Left cardiac atrium (tissue), 4 donors: ENCODE results near the gene DCAKD. TPM values are rescaled to one million over a fixed set of nuclear protein-coding genes. Genes with fewer than 3 reads are reported as not detected.

Source experiments
- ATAC-seq, 2 donors: fragments of 200-7000 bp; cut with Tn5 transposase; one replicate each; pipeline ENCODE4 v1.9.1; 2020; ENCODE audit warnings: mild to moderate bottlenecking in 2 of 2, moderate library complexity in 2 of 2
- DNase-seq: peaks from one replicate; pipeline ENCODE4 v3.0.0-alpha.2; 2020
- intact Hi-C, 2 donors: fragments of 100-400 bp; cut with DNase I; formaldehyde crosslinking; loops; one replicate each; pipeline versions ENCODE4 v1.14.1 to v1.15.1; 2022 to 2023
- total RNA-seq, 2 donors: library from RNA; stranded (reverse); fragmentation: NEBNext Ultra II Directional; extraction: Animal tissue kit (Norgen Biotek cat#: 25700); gene quantifications; one replicate each; pipeline ENCODE4 v1.2.1, GENCODE V29; 2021
- donor health status: DM: no; HTN: yes; CAD: no.
- donor health status: DM: no; HTN: yes; CAD: no; lungs with severe emphysema.
- donor health status: DM: yes; HTN: yes; CAD: no.
- donor health status: Dilated cardiomyopathy.

DCAKD gene
- total RNA-seq, 2 donors from 2014 or later, result 30.9 to 33.2 TPM

- intact Hi-C loops, result no loop called here
- peak in 1 of 2 donors; percentile 46 for ATAC-seq
- no peak for DNase-seq
Observed at GRCh38 chr17:45038728-45039634, 12.5 kb downstream of the DCAKD start.

- intact Hi-C loops, result no loop called here
- ATAC-seq, result no peak
- DNase-seq, result no peak
Observed at GRCh38 chr17:45036691-45037090, 14.7 kb downstream of the DCAKD start.

- intact Hi-C loops, result no loop called here
- ATAC-seq, result peak in 1 of 2 donors; percentile 66
- no peak for DNase-seq
Observed at GRCh38 chr17:45035848-45036247, 15.6 kb downstream of the DCAKD start.

- intact Hi-C loops, result no loop called here
Observed at GRCh38 chr17:45034599-45034998, 16.8 kb downstream of the DCAKD start.

GRCh38 chr17:45032174-45032541, 19.3 kb downstream of the DCAKD start:
- DNase-seq, result no peak
- intact Hi-C loops, result no loop called here
- no peak for ATAC-seq

More at GRCh38 chr17:45034599-45034998, 16.8 kb downstream of the DCAKD start:
- no peak for DNase-seq
- ATAC-seq, result no peak

- ATAC-seq, result peak; percentile 27
- DNase-seq, result no peak
- intact Hi-C loops, result no loop called here
Observed at GRCh38 chr17:45031231-45032173, 19.9 kb downstream of the DCAKD start.

GRCh38 chr17:45030733-45031132, 20.7 kb downstream of the DCAKD start:
- intact Hi-C loops, result no loop called here
- ATAC-seq (no peak), DNase-seq (no peak)

GRCh38 chr17:45029758-45030423, 21.5 kb downstream of the DCAKD start:
- ATAC-seq, result no peak
- intact Hi-C loops, result no loop called here

GRCh38 chr17:45029096-45029495, 22.3 kb downstream of the DCAKD start:
- no peak for ATAC-seq
- intact Hi-C loops, result no loop called here

More at GRCh38 chr17:45029758-45030423, 21.5 kb downstream of the DCAKD start:
- no peak for DNase-seq

GRCh38 chr17:45022655-45023339, 28.6 kb downstream of the DCAKD start:
- intact Hi-C loops, result loop anchor here (1.0 to 2.0 kb wide), 2 partner anchors 102 to 104 kb away; no protein-coding TSS in a partner anchor
- no peak for DNase-seq
- no peak for ATAC-seq

More at GRCh38 chr17:45029096-45029495, 22.3 kb downstream of the DCAKD start:
- no peak for DNase-seq

- intact Hi-C loops, result loop anchor here (1.0 to 2.0 kb wide), 2 partner anchors 102 to 103 kb away; no protein-coding TSS in a partner anchor
- DNase-seq (no peak), ATAC-seq (peak in 1 of 2 donors; percentile 1)
Observed at GRCh38 chr17:45022288-45022648, 29.2 kb downstream of the DCAKD start.

- peak; percentile 76 for DNase-seq
- ATAC-seq, result peak; percentile 81
- intact Hi-C loops, result loop anchor here (1.0 to 2.0 kb wide), 3 partner anchors 77 to 103 kb away; no protein-coding TSS in a partner anchor
Observed at GRCh38 chr17:45021607-45022287, 29.7 kb downstream of the DCAKD start.

- DNase-seq, result peak; percentile 60
Observed at GRCh38 chr17:45020354-45021138, 30.9 kb downstream of the DCAKD start.

GRCh38 chr17:45018848-45019711, 32.4 kb downstream of the DCAKD start:
- intact Hi-C loops, result no loop called here
- ATAC-seq (peak; percentile 70 to 82), DNase-seq (peak; percentile 54)

More at GRCh38 chr17:45020354-45021138, 30.9 kb downstream of the DCAKD start:
- ATAC-seq, result peak; percentile 4 to 21
- intact Hi-C loops, result loop anchor here in 1 of 2 donors (1.0 to 2.0 kb wide), 2 partner anchors 78 to 245 kb away; no protein-coding TSS in a partner anchor

- intact Hi-C loops, result no loop called here
- no peak for ATAC-seq
- DNase-seq, result no peak
Observed at GRCh38 chr17:45018514-45018847, 33.0 kb downstream of the DCAKD start.

- DNase-seq (no peak), ATAC-seq (no peak)
- intact Hi-C loops, result no loop called here
Observed at GRCh38 chr17:45016823-45017222, 34.6 kb downstream of the DCAKD start.
